KG1 (cell line): Measurements from ENCODE around the gene TSPOAP1.
A peak's percentile ranks its signal among the peaks of the same experiment; 100 is the strongest.

ENCODE experiments used
- DNase-seq: peaks from one replicate; lab custom pipeline; 2025; lab: John Stamatoyannopoulos, UW

The TSPOAP1 gene

DNA sequence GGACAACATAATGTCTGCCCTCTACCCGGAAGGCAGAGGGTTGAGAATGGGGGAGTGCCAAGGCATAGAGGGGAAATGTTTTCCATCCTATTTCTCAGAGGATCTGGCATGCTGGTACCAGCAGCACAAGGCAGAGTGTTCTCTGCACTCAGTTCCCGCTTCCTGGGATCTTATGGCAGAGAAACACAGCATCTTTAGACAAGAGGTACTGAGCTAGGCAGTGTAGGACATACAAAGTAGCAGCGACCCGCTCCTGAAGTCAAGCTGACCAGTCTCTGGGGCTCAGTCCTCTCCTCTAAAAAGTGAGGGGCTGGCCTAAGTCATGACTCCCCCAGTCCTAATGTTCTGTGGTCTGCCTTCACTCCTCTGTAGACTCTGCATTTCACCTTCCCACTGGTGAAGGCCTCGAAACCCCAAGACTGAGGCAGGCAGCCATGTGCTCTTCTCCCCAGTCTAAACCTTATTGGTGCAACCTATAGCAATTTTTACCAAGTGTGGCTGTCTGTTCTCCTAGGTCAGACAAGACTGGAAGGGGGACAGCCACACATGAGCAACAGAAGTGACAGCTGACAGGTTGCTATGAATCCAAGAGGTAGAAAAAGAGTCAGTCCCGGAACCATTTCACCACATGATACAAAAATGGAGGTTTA, 11.3 kb upstream of the TSPOAP1 start:
- DNase-seq: peak; percentile 40

DNA sequence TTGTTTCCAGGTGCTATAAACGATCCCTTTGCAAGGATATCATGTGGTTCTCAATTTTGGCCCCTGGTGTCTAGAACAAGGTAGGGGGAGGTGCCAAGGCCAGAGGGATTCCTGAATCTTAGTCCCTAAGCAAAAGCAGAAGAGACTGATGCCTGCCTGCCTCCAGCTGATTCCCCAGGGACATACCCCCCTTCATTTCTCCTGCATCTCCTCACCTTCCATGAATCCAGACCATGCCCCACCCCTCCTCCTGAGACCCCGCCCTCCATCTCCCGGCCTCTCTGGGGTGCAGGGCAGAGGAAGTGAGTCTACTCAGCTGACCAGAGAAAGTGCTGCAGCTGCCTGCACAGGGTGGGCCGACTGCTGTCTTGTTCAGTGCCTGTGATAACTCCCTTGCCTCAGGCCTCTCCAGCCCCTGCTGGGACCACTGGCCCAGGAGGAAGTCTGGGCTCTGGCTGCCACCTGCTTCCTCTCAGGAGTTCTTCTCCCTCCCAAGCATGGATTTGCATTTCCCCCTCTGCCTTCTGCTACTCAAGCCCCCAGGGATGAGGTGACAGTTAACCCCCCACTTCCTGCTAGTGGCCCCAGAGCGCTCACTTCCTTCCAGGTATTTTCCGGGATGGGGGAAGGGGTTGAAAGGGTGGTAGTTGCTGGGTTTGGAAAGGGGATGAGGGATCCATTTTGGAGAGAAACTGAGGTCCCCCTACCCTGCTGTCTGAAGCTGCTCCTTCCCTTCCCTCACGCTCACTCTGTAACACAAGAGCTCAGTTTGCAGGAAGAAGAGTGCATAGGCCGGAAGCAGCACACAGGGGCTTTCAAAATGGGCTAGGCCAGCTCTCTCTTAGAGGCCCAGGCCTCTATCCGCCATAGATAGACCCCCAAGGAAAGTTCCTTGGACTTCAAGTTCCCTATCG, 10.5 kb upstream of the TSPOAP1 start:
- peak; percentile 74 for DNase-seq

DNA sequence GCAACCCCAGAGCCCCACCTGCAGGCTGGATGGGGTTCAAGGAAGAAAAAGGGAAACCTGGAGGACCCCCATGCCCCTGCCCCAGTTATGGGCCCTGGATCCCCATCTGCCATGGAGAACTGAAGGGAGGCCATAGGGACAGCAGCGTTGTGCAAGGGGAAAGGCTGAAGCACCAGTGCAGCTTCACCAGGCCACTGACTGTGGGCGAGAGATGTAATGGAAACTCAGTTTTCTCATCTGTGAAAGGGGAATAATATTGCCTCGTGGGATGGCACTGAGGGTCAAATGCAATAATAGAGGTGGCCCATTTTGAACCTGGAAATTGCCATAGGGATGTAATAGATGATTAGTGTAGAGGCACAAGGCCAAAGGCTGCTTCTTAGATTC, 9.9 kb upstream of the TSPOAP1 start:
- no peak for DNase-seq

DNA sequence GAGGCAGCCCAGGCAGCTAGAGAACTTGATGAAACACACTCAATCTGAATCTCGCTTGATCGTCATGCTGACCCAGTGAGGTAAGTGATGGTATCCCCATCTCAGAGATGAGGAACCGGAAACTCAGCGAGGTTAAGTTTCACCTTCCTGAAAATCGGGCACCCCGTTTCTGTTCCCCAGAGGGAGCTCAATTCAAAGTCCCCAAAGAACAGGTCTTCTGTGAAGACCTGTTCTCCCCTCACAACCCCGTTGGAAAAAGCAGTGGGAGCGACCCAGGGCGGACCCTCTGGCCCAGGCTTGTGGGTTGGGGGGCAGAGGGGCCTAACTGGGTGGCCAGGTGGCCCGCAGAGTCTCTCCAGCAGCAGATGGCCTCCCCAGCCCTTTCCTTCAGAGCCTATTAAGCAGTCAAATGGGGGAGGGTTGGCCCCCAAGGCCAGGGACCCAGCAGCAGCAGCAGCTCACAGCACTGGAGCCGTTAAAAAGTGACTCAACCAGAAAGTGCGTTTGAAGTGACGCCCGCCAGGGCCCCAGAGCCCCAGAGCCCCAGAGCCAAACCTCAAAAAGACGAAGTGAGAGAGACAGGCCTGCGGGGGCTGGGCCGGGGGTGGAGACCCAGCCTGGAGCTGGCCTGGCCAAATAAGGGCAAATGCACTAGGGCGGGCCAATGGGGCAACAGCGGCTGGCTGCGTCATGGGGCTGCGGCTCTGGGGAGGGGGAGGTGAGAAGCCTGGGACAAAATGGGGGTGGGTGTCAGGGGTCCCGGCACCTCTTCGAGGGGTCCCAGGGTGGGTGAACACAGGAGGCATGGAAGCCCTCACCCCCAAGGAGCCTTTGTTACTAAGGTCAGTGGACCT, 9.2 kb upstream of the TSPOAP1 start:
- peak; percentile 74 for DNase-seq

DNA sequence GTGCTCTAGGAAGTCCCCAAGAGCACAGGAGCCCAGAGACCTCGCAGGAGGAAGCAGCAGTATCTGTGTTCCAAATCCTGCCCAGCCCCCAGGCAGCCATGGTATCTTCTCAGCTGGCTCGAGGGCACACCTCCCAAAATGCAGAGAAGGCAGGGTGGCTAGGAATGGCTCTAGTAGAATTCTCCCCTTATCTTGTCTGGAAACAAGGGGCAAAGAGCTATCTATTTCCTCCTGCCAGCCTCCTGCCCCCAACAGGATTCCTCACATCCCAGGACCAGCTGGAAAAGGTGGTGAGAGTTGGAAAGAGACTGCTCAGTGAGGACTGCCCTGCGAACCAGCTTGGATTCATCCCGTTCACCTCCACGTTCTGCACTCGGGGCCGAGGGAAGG, 8.6 kb upstream of the TSPOAP1 start:
- peak; percentile 44 for DNase-seq

DNA sequence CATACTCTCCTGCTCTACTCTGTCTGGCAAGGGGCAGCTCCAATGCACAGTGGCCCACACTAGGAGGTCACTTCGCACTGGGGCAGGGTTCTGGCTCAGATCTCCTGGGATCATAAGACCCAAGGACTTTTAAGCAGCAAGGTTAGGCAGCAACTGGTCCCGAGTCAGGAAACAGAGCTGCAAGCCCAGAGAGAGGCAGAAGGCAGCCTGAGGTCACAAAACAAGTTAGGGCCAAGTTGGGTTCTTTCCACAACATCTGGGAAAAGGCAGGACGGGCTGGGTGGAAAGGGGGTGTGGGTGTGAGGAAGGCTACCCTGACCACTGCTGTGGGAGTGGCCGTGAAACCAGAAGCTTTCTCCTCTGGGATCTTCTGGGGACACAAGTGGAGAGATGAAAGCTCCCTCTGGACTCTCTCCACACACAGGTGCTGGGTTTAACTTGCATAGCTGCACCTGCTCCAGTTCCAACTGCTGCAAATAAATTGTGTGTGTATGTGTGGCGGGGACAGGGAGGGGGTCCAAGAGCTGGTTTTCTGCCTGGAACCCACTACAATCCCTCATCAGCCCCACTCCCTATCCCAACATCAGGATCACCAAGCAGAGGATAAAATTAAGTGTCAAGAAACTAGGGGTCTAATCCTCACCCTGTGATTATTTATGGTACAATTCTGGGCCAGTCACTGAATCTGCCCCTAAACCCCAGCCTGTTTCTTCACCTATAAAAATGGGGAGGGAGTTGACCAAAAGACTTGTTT, 8.0 kb upstream of the TSPOAP1 start:
- no peak for DNase-seq

DNA sequence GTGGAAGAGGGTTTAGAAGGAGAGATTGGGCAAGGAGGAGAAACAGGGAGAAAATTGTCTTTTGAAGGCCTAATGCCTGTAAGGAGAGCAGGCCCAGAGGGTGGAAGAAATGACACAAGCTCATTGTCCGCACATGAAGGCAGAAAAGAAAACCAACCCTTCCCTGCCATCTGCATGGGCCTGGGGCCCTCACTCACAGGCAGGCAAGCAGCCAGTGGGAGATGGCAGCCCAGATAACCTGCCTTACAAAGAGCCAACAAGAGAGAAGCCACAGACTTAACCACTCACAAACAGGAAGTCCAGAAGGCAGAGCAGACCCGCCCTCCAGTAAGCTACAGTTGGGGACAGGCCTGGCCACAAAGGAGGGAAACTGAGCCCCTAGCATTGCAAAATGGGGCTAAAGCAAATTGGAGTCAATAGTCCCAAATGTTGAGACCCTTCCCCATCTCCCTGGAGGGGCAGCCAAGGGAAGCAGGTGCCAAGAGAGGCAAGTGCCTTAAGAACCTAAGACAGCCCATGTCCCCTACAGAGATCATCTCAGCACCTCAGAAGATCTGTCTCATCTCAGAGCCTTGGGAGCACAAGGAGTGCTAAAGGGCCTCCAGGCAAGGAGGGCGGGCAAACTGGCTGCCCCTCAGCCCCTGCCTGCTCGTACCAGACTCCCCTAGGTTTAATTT, 7.3 kb upstream of the TSPOAP1 start:
- DNase-seq: peak; percentile 93

DNA sequence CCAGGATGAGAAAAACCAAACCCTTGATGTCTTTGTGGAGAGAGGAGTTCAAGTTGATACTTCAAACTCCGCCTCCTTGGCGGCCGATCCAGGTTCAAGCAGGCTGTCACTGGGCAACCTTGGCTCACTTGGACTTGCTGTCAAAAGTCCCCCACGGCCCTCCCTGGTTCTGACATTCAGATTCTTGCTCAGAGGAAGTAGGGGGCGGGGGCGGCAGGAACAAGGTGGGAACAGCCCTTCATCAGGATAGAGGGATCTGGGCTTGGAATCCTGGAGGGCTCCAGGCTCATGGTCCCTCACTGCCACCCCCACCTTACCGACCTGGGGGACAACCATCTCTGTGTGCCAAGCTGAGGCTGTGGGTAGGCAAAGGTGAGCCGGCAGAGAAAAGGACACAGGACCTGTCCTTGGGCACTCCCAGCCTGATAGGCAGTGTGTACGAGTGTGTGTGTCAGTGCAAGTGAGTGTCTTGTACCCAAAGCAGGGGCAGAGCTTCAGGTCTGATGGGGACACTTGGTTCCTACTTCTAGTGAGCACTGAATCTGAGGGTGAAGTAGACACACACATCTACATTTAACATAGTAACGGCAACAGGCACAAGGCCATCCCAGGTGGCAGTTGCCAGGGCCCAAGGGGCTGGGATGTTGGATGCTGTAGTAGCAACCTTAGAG, 6.6 kb upstream of the TSPOAP1 start:
- no peak for DNase-seq

DNA sequence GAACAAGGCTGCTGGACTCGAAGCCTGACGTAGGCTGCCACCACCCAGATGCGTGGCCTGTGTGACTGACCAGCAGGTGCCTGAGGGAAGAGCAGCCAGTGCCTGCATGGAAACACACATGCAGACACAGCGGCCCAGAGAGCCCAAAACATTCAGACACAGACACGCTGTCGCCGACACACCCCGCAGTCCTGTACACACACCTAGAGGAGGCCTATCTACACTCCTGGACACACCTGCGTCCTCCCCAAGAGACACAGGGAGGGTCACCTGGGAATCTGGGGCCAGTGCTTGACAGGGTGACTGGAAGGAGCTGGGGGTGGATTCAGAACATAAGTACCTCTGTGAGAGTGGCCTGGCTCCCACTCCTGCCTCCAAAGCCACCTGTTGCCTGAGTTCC, 6.1 kb upstream of the TSPOAP1 start:
- DNase-seq: no peak

DNA sequence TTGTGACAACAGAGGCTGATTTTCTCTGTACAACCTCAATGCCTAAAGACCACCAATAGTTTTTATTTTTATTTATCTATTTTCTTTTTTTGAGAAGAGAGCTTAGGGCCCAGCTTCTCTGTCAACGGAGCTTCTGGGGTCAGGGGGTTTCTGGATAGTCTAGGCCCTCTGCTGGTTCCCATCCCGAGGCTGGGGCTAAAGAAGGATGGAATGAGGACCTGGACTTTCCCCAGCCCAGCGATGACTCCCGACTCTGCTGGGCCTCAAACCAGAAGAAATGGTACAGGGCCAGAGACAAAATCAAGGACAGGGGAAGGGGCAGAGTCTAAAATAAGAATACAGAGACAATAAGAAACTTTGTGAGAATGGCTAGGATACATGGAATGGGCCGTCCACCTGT, 5.7 kb upstream of the TSPOAP1 start:
- no peak for DNase-seq

DNA sequence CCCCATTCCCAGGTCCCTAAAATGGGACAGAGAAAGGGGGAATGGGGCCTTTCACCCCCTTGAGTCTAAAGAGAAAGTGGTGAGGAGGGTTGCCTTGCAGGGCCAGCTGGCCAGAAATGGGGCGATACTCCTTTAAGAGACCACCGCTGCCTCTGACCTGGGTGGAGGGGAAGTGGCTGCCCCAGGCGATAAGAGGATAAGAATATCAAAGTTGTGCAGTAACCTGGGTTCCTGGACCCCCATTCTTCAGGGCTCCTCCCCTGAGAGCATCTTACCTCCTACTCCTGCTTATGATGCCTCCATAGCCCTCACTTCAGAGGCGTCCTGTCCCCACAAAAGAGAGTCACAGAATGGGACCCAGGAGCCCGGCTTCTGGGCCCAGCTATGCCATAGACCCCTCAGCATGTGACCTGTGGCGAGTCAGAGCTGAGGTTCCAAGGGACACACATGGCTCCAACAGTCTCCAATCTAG, 5.2 kb upstream of the TSPOAP1 start:
- peak; percentile 60 for DNase-seq

DNA sequence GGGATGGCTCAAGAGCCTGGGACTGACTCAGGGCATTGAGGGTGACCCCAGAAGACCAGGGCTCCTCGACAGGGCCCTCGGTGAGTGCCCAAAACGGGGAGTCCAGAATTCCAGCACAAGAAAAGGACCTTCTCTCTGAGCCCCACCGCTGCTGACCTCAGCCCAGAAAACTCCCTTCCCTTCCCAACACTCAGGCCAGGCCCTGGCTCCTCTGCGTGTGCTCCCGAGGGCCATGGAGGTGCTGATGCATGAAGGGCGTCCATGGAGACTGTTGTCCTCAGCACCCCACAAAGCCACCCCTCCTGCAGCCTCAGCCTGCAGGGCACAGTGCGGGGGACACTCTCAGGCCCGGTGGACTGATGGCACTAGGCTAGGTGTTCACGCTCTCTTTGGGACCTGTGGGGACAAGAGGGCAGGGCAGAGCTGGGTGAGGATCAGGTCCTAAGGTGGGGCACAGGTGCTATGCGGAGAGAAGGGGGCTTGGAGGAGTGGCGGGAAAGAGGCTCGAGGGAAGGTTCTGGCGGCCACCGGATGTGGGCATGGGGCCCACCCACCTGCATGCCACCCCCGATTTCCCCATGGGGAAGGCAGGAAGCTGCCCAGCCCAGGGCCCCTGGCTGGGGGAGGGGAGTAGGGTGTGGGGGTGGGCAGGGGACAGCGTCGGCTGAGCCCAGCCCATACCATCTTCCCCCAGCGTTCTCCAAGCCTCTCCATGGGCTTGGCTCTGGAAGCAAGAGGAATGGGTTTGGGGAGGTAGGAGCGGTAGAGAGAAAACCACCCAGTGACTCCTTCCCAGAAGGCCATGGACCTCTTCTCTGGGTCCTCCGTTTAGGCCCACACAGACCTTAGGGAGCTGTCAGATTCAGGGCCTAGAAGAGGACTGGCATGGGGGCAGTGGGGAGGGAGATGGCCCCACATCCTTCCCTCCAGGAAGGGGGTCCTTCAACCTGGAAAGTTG, 4.5 kb upstream of the TSPOAP1 start:
- peak; percentile 91 for DNase-seq

DNA sequence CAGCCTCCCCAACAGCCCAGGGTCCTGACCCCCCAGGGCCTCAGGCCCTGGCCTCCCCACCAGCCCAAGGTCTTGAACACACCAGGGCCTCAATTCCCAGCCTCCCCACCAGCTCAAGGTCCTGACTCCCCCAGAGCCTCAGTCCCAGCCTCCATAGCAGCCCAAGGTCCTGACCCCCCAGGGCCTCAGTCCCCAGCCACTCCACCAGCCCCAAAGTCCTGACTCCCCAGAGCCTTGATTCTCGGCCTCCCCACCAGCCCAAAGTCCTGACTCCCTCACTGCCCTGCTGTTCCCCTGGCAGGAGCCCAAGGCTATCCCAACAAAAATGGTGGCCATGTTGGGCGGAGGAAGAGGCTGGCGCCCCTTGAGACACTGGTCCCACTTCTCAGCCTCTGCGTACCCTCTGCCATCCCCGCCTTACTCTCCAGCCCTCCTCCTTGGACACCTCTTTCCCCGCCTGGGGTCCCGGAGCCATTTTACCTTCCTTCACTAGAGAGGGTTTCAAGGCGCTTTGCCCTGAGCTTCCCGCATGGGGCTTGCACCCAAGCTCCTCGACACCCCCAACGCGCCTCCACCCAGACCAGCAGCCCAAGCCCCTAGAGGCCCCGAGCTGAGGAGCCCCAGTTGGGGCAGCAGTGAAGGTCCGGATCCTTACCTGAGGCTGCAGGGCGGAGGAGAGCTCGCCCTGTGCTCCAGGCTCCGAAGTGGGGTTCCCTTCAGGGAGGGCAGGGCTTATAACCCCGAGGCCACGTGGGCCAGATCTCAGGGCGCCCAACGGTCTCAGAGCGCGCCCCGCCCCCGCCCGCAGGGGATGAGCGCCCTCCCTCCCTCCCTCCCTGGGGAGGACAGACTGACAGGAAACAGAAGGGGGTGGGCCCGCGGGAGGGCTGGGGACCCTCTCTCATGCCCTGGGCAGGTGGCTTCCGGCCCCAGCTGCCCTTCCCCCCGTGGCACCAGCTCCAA, 3.5 kb upstream of the TSPOAP1 start:
- peak; percentile 88 for DNase-seq

DNA sequence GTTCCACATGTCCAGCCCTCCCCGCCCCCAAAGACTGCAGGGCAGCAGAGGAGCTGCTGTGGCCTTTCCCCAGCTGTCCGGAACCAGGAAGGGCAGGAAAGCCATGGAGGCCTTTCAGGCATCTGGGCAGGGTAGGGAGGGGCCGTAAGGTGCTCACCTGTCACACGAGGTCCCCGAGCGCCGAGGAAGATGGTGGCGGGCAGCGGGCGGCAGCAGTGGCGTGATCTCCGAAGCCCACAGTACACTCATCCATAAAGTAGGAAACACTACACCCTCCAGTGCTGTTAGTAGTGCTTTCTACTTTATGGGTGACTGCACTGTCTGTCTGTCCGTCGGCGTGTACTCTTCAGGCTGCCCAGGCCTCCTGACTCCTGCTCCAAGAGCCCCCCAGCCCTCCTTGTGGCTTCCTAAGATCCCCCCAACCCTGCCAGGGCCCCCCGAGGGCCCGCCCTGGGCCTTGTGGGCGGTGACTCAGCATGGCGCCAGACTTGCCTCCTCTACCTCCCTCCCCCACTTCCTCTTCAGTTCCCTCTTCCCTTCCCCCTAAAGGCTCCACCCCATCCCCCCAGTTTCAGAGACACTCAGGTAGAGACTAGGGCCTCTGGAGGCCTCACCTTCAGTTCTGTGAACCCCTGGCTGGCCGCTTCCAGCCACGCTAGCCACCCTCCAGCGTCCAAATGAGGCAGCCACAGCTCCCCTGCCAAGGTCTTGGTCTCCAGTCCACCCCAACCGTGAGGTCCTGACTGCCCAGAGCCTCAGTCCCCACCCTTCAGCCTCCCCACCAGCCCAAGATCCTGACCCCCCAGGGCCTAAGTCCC, 2.6 kb upstream of the TSPOAP1 start:
- DNase-seq: no peak

DNA sequence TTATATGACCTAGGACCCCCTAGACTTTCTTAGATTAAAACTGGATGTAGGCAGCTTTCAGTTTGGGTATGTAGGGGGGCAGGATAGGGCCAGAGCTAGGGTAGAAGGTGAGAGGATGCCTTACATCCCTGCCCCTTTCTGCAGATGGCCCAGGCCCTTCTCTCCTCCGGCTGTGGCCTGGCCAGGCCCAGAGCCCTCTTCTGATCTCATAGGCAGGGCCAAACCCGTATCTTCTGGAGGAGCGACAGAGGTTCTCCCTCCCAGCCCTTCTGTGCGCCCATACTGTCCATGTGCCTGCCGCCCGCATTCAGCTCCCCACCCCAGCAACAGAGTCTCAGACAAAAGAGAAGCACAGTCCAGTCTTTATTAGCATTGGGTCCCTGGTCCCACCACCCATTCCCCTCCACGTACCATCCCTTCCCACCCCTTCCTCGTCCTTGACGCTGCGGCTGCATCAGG, 2.0 kb upstream of the TSPOAP1 start:
- DNase-seq: no peak

DNA sequence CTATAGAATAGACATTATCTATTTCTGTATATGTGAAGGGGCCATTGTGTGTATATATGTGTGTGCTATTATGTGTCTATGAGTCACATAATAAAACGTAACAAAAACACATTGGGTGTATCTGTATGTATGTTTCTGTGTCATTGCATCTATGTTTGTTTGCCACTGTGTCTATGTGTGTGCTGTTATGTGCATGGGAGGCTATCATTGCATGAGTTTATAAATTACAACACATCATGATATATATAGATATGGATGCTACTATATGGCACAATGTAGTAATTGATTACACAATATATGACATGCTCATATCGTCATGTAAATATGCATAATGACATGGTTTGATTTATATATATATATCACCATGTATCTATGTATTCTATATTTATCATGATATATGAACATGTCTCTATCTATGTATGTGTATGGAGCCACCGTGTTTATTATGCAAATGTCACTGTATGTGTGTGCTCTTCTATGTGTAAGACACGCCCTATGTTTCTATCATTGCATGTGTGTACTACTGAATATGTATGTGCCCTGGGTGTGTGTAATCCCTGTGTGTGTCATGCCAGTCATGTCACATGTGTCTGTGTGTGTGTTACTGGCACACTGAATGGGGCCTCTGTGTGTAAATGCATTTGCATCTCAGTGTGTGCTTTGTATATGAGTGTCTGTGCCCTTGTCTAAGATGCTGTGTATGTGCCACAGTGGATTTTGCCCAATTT, 1.4 kb upstream of the TSPOAP1 start:
- DNase-seq: no peak
